Endometrial microvascular endothelial cells (primary cell): ENCODE results near the gene UGT2B15. TPM values are rescaled to one million over a fixed set of nuclear protein-coding genes. Genes with fewer than 3 reads are reported as not detected.
"Not testable (repeated sequence)": the region's sequence is repeated elsewhere in the genome, so short reads cannot be mapped to it uniquely, and the experiment has no call there.

Source experiments
- in situ Hi-C: cut with HindIII; loops from 2 replicates; pipeline ENCODE4 v1.10.0; 2017; ENCODE audit warnings: low sequenced_read_pairs, low pct_unique_long_range_greater_than_20kb; ENCODE audit errors: inconsistent ontology term
- total RNA-seq: library from RNA; depleted of rRNA; stranded (reverse); fragments of >200 nt; gene quantifications from one replicate; pipeline ENCODE4 v1.2.3, GENCODE V29; 2015; ENCODE audit errors: inconsistent ontology term

The UGT2B15 gene
- total RNA-seq = not detected

DNA sequence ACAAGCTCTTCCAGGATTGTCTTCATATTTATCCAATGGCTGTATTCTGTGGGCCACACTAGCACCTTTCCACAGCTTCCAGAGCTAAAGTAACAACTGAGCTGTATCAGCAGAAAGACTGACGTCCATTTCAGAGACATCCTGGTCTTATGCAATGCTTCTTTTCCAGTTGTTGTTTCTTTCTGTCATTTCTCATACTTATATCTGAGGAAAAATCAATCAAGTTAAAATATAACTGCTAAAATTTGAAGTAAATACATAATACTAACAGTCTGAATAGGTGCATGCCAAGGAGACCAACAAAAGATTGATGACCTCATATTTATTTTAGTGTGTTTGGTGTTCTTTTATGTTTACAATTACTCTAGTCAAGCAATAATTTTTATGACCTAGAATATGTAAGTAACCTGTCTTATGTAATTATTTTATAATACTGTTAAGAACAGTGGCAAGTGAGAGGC is at the start of gene UGT2B15:
TSS of gene UGT2B15 (minus strand) at position 174 of the 461 bp plus-strand sequence. CDS start at position 140, 34 bp downstream.
- in situ Hi-C loops = not testable (repeated sequence)

DNA sequence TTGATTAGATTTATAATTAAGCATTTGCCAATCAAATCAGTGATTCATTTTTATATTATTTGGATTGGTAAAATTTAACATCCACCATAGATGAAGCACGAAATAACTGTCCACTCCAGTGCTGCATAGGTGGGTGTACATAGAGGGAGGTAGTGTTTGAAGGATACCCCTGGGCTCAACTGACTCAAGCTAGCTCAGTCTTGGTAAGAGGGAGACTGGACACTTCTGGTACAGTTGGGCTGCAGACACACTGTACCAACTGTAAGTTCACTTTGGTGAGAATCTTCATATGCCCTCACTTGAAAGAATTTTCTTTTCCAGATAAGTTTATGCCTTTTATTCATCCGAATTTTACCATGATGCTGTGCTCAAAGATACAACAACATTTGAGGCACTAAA is 48.6 kb upstream of the UGT2B15 start:
- in situ Hi-C loops = no loop called here

DNA sequence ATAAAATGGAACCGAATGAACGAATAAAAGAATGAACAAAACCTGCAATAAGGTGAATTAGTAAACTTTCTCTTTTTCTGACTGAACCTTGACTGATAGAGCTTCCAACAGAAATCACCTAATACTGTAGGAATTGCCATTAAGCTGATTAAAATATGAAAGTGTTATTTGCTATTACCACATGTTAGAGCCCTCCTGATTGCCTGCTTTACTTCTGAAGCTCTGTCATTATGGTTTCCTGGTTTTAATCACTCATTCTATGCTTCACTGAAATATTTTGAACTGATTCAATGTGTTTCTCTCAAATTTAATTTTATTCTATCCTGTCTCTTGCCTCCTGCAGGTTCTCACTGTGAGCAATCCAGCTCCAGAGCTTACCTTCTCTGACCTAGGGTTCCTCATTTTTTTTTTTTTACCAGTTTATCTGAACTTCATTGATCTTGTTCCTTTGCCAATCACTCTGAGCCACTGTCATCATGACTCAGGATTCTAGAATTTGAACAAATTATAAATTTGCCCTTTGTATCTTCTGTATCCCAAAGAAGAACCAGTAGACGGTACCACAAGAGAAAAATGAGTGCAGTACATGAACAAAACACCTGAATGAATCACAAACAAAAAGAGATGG is 48.1 kb upstream of the UGT2B15 start:
- in situ Hi-C loops = no loop called here

DNA sequence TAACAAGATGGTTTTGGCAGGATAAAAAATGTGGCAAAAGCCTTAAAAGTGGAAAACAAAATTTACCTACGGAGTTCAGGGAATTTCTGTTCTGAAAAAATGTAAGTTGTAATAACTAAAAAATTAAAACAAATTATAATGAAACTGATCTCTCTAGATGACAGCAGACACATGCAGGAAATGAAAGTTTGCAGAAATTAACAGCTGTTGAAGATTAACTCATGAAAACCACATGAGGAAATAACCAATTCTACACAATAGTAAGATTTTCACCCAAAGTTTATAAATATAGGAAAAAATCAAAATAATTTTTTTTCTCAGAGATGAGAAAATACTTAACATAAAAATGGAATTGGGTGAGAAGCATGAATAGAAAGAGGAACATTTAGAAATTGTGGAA is 47.5 kb upstream of the UGT2B15 start:
- in situ Hi-C loops = no loop called here

DNA sequence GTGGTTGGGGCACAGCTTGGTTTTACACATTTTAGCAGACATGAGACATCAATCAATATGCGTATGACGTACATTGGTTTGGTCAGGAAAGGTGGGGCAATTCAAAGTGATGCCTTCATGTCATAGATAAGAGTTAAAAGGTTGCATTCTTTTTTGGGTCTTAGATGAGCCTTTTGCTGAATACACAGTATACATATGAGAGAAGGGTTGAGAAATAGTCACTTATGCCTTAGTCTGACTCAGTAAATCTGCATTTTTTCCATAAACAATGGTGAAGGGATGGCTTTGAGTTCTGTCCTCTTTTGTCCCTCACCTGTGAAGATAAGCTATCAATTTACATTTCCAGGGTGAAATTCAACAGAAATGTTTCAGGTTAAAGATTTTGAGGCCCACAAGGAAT is 43.9 kb upstream of the UGT2B15 start:
- in situ Hi-C loops = no loop called here

DNA sequence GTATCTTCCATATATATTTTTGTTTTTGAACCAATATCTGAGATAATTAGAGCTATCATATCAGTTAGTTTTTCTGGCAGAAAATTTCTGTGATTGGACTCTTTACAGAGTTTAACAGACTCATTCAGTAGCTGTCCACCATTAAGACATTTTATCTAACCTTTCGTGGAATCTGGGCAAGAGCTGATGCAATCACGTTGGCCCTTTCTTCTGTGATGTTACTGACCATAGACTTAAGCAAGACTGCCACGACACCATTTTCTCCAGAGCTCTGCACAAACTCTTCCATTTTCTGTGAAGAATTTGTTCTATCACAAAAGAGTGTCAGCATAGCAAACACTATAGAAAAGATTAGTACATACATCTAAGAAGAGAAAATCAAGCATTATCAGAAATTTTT is 41.8 kb upstream of the UGT2B15 start:
- in situ Hi-C loops = no loop called here

DNA sequence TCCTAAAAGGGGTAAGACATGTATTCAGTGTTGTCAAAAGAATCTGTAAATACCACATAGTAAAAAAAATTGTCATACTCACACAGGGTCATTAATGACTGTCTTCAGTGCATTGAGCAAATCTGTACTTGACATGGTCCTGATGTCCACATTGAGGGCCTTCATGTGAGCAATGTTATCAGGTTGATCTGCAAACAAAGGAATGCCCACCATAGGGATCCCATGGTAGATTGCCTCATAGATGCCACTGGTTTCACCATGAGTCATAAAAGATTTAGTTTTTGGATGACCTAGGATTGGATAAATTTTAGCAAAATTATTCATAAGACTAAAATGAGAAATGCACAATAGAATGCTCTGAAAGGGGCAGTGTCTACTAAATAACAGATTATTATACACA is 38.1 kb upstream of the UGT2B15 start:
- in situ Hi-C loops = no loop called here

DNA sequence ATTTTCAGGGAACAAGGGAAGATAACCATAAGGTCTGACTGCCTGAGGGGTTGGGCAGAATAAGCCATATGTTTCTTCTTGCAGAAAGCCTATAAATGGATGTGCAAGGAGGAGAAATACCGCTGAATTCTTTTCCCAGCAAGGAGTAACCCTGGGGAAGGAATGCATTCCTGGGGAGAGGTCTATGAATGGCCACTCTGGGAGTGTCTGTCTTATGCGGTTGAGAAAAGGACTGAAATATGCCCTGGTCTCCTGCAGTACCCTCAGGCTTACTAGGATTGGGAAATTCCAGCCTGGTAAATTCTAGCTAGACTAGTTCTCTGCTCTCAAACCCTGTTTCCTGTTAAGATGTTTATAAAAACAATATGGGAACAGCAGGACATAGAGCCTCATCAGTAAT is 32.7 kb upstream of the UGT2B15 start:
- in situ Hi-C loops = not testable (repeated sequence)

DNA sequence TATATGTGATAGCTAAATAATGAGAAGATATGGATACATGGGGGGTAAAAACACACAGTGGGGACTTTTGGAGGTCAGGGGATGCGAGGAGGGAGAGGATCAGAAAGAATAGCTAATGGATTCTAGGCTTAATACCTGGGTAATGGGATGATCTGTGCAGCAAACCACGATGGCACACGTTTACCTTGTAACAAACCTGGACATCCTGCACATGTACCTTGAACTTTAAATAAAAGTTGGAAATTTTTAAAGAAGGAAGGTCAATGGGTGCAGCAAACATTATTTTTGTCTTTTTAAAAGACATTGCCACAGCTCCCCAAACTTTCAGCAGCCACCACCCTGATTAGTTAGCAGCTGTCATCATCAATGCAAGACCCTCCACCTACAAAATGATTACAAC is 29.7 kb upstream of the UGT2B15 start:
- in situ Hi-C loops = no loop called here

DNA sequence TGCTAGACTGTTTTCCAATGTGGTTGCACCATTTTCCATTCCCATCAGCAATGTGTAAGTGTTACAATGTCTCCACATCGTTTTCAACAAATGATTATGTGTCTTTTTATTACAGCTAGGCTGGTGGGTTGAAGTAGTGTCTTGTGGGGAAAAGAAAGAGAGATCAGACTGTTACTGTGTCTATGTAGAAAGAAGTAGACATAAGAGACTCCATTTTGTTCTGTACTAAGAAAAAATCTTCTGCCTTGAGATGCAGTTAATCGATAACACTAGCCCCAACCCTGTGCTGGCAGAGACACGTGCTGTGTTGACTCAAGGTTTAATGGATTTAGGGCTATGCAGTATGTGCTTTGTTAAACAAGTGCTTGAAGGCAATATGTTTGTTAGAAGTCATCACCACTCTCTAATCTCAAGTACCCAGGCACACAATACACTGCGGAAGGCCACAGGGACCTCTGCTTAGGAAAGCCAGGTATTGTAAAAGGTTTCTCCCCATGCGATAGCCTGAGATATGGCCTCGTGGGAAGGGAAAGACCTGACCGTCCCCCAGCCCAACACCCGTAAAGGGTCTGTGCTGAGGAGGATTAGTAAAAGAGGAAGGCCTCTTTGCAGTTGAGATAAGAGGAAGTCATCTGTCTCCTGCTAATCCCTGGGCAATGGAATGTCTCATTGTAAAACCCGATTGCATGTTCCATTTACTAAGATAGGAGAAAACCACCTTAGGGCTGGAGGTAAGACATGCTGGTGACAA is 23.0 kb upstream of the UGT2B15 start:
- in situ Hi-C loops = no loop called here

DNA sequence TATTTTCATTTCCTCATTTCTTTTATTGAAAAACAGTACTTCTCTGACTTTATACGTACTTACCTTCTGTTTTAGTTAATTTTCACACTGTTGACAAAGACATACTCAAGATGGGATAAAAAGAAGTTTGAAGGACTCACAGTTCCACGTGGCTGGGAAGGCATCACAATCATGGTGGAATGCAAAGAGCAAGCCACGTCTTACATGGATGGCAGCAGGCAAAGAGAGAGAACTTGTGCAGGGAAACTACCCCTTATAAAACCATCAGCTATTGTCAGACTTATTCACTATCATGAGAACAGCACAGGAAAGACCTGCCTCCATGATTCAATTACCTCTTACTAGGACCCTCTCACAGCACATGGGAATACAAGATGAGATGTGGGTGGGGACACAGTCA is 20.7 kb upstream of the UGT2B15 start:
- in situ Hi-C loops = no loop called here

DNA sequence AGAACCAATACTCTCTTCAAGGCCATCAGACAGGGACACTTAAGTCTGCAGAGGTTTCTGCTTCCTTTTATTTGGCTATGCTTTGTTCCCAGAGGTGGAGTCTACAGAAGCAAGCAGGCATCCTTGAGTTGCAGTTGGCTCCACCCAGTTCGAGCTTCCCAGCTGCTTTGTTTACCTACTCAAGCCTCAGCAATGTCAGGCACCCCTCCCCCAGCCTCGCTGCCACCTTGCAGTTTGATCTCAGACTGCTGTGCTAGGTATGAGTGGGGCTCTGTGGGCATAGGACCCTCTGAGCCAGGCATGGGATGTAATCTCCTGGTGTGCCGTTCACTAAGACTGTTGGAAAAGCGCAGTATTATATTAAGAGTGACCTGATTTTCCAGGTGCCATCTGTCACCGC is 12.6 kb upstream of the UGT2B15 start:
- in situ Hi-C loops = no loop called here

DNA sequence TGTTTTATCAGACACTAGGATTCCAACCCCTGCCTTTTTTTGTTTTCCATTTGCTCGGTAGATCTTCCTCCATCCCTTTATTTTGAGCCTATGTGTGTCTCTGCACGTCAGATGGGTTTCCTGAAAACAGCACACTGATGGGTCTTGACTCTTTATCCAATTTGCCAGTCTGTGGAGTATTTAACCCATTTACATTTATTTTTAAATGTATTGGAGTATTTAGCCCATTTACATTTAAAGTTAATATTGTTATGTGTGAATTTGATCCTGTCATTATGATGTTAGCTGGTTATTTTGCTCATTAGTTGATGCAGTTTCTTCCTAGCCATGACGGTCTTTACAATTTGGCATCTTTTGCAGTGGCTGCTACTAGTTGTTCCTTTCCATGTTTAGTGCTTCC is 10.8 kb upstream of the UGT2B15 start:
- in situ Hi-C loops = not testable (repeated sequence)

DNA sequence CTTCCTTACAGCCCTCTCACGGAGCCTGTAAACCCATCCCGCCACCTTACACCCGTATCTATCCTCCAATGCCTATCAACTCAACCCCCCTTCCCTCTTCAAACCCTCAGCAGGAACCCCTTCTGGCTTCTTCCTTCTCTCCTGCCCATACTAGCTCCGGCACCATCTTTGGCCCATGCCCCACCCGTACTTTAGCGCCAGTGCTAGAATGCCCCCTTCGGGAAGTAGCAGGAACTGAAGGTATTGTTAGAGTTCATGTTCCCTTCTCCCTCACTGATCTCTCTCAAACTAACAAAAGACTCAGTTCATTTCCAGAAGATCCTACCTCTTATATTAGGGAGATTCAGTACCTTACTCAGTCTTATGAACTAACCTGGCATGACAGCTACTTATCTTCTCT is 2.7 kb upstream of the UGT2B15 start:
- in situ Hi-C loops = no loop called here

DNA sequence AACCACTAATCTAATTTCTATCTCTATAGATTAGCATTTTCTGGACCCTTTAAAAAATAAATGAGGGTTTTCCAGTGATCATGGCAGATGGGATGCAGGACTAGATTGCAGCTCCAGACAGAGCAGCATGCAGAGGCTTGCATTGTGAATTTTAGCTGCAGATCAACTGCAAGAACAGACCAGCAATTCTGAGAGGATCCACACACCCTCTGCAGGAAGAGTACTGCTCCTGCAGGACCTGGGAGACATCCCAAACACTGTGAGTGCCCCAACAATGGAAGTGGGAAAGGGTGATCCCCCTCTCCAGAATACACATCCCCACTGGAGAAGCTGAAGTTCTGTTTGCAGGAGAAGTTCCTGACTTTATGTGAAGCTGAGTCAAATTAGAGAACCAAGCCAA is 765 bp upstream of the UGT2B15 start:
- in situ Hi-C loops = not testable (repeated sequence)

DNA sequence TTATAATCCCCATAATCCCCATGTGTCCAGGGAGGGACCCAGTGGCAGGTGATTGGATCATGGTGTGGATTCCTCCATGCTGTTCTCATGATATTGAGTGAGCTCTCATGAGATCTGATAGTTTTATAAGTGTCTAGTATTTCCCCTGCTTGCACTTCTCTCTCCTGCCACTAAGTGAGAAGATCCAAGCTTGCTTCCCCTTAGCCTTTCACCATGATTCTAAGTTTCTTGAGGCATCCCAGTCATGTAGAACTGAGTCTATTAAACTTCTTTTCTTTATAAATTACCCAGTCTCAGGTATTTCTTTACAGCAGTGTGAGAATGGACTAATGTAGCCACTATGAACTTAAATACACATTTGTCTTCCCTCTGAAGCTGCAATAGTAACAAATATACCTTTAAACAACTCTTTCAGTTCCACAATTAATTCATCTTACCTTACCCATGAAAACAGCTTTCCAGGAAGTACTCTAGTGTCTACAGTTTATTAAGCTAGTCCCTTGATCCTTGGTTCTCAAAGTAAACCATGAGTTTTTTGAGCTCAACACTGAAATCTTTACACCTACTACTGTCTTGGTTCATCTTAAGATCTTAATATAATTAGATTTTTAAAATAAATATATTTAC is 1.8 kb downstream of the UGT2B15 start:
- in situ Hi-C loops = not testable (repeated sequence)

DNA sequence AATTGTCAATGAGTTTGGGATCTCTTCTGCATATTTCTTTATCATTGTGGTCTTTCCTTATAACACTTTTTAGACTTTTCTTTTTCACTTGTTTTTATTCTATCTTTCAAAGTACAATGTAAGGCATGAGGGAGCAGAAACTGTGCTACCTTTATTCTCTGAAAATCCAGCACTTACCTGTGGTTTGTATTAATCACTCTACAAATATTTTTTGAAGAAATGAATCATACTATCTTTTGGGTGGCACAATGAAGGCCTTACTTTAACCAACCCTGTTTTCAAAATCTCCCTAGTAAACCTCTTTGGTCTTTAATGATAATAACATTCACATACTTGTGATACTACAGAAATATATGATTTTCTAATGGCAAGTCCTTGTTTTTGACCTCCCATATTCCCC is 2.9 kb downstream of the UGT2B15 start:
- in situ Hi-C loops = not testable (repeated sequence)

DNA sequence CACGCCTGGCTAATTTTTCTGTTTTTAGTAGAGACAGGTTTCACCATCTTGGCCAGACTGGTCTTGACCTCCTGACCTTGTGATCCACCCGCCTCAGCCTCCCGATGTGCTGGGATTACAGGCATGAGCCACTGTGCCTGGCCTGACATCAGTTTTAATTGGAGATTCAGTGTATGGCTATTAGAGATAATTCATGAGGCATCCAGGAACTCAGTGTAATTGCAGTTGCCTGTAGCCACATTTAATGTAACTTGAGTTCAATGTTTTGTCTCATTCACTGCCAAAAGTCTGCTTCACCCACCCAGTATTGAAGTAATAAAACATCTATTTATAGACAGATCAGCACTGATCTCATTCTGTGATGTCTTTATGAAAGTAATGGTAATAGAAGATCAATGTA is 5.7 kb downstream of the UGT2B15 start:
- in situ Hi-C loops = not testable (repeated sequence)

DNA sequence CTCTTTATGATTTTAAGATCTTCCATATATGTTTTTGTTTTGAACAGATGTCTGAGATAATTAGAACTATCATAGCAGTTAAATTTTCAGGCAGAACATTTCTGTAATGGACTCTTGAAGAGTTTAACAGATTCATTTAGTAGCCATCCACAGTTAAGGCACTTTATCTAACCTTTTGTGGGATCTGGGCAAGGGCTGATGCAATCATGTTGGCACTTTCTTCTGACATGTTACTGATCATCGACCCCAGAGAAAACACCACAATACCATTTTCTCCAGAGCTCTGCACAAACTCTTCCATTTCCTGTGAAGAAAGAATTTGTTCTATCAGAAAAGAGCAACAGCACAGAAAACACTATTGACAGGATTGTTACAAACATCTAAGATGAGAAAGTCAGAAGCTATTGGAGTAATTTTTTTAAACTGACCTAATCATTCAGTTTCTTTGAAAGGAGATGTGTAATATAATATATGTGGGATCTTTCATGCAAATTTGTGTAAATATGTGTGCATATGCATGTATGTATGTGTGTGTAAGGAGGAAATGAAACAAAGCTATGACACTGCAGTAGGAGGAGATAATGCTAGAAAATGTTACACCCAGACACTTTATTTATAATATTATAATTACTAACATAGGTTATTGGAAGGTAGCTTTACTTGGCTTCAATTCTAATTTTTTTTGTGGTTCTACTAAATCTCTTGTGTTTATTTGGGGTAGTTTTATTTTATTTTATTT is 7.4 kb downstream of the UGT2B15 start:
- in situ Hi-C loops = not testable (repeated sequence)
